ENCODE data around the gene BIN1.
"Not testable (repeated sequence)": the region's sequence is repeated elsewhere in the genome, so short reads cannot be mapped to it uniquely, and the experiment has no call there.

The BIN1 gene

GRCh38 chr2:127133793-127134192 lies 26.8 kb upstream of the BIN1 start:
- DNase-seq (ENCODE audit: low spot score) = no peak

- no peak for DNase-seq (ENCODE audit: low spot score)
Measured at GRCh38 chr2:127130421-127130820, 23.5 kb upstream of the BIN1 start.

GRCh38 chr2:127129937-127130336 lies 23.0 kb upstream of the BIN1 start:
- DNase-seq (ENCODE audit: low spot score) = no peak

- DNase-seq (ENCODE audit: low spot score) = peak; percentile 72
Measured at GRCh38 chr2:127128445-127128904, 21.5 kb upstream of the BIN1 start.

- DNase-seq (ENCODE audit: low spot score) = no peak
Measured at GRCh38 chr2:127125821-127126220, 18.9 kb upstream of the BIN1 start.

GRCh38 chr2:127124426-127124825 lies 17.5 kb upstream of the BIN1 start:
- no peak for DNase-seq (ENCODE audit: low spot score)

- DNase-seq (ENCODE audit: low spot score) = no peak
Measured at GRCh38 chr2:127122361-127123027, 15.5 kb upstream of the BIN1 start.

GRCh38 chr2:127121776-127122176 lies 14.8 kb upstream of the BIN1 start:
- DNase-seq (ENCODE audit: low spot score) = no peak

- DNase-seq (ENCODE audit: low spot score) = no peak
Measured at GRCh38 chr2:127121353-127121752, 14.4 kb upstream of the BIN1 start.

GRCh38 chr2:127120408-127120807 lies 13.5 kb upstream of the BIN1 start:
- not testable (repeated sequence) for DNase-seq (ENCODE audit: low spot score)

GRCh38 chr2:127118467-127118866 lies 11.5 kb upstream of the BIN1 start:
- peak; percentile 96 for DNase-seq (ENCODE audit: low spot score)

GRCh38 chr2:127118038-127118437 lies 11.1 kb upstream of the BIN1 start:
- DNase-seq (ENCODE audit: low spot score) = no peak

GRCh38 chr2:127117603-127118002 lies 10.6 kb upstream of the BIN1 start:
- DNase-seq (ENCODE audit: low spot score) = no peak

GRCh38 chr2:127115471-127116199 lies 8.7 kb upstream of the BIN1 start:
- no peak for DNase-seq (ENCODE audit: low spot score)

GRCh38 chr2:127110985-127111384 lies 4.0 kb upstream of the BIN1 start:
- no peak for DNase-seq (ENCODE audit: low spot score)

GRCh38 chr2:127108090-127108523 lies 1.2 kb upstream of the BIN1 start:
- DNase-seq (ENCODE audit: low spot score) = peak; percentile 62

- no peak for DNase-seq (ENCODE audit: low spot score)
Measured at GRCh38 chr2:127107622-127107999, 657 bp upstream of the BIN1 start.

- no peak for DNase-seq (ENCODE audit: low spot score)
Measured at GRCh38 chr2:127106457-127106990, 430 bp downstream of the BIN1 start.

GRCh38 chr2:127105656-127106456 lies 1.1 kb downstream of the BIN1 start:
- no peak for DNase-seq (ENCODE audit: low spot score)

- DNase-seq (ENCODE audit: low spot score) = no peak
Measured at GRCh38 chr2:127104881-127105655, 1.9 kb downstream of the BIN1 start.

- no peak for DNase-seq (ENCODE audit: low spot score)
Measured at GRCh38 chr2:127104166-127104660, 2.7 kb downstream of the BIN1 start.

Data from pons (tissue), 1 donor.